GM12864 (cell line): ENCODE measurements around the gene SMAD2.

ENCODE experiments used
- DNase-seq: peaks from one replicate; pipeline ENCODE4 v3.0.0-alpha.2; 2011; ENCODE audit warnings: low read depth
- H3K4me3 ChIP-seq: 2 replicates; pipeline ENCODE4 v1.5.1; 2011; ENCODE audit warnings: mild to moderate bottlenecking, low read depth, low read length, control low read depth
- CTCF ChIP-seq: IDR thresholded peaks from 2 replicates; pipeline ENCODE4 v1.5.1; 2011; ENCODE audit warnings: low read depth, mild to moderate bottlenecking, moderate library complexity, low read length, control low read depth, inconsistent platforms; ENCODE audit errors: missing control alignments

The SMAD2 gene

GRCh38 chr18:47912343-47912742 lies 18.1 kb downstream of the SMAD2 start:
- no peak for TF ChIP-seq CTCF
- no peak for DNase-seq
- no peak overlapping the region for H3K4me3 ChIP-seq

GRCh38 chr18:47911877-47912276 lies 18.6 kb downstream of the SMAD2 start:
- DNase-seq, result no peak
- TF ChIP-seq CTCF, result no peak
- H3K4me3 ChIP-seq, result no peak overlapping the region

DNA sequence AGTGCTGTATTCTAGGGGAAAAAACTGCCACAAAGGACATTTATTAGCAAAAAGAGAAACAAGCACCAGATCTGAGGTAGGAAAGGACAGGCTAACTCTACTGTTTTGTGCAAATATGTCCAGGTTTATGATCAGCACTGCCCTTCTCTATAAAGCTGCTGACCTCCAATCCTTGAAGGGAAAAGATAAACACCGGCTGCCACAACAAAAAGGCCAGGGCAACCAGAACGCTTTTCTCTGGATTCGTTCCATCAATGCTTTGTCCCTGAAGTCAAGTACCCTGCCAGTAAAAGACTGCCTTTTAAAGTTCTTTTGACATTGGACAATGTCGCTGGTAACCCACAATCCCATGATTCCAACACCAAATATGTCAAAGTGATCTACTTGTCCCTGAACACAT lies 21.0 kb downstream of the SMAD2 start:
- DNase-seq, result no peak
- TF ChIP-seq CTCF, result no peak
- H3K4me3 ChIP-seq, result no peak overlapping the region

- no peak for DNase-seq
- TF ChIP-seq CTCF, result no peak
- no peak overlapping the region for H3K4me3 ChIP-seq
Observed at GRCh38 chr18:47908592-47908991, 21.9 kb downstream of the SMAD2 start.

DNA sequence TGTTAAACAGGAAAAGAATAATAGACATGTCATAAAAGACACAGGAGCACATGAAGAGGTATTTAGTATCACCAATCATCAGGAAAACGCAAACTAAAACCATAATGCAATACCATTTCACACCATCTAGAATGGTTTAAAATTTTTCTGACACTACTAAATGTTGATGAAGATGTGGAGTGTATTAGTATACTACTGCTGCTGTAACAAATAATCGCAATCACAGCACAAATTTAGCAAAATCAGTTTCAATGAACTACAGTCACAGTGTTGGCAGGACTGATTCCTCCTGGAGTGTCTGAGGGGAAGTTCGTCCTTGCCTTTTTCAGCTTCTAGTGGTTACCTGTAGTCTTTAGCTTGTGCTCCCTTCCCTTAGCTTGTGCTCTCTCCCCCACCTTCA lies 24.1 kb downstream of the SMAD2 start:
- no peak for TF ChIP-seq CTCF
- DNase-seq, result no peak
- H3K4me3 ChIP-seq, result no peak overlapping the region

DNA sequence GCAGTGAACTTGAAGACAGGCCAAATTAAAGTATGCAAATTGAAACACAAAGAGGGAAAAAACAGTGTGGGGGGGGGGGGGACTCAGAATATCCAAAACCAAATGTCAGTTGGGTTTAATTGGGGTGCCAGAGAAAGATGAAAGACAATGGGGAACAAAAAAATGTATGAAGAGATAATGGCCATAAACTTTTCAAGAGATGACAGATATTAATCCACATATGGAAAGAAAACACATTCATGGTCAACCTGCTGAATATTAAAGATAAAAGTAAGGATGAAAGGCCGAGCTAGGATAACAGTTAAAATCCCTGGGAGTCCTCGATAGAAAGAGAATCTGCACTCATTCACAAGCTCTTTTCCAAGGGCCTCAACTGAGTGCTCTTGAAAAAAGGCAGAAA lies 26.6 kb downstream of the SMAD2 start:
- TF ChIP-seq CTCF, result no peak
- DNase-seq, result no peak
- no peak overlapping the region for H3K4me3 ChIP-seq

DNA sequence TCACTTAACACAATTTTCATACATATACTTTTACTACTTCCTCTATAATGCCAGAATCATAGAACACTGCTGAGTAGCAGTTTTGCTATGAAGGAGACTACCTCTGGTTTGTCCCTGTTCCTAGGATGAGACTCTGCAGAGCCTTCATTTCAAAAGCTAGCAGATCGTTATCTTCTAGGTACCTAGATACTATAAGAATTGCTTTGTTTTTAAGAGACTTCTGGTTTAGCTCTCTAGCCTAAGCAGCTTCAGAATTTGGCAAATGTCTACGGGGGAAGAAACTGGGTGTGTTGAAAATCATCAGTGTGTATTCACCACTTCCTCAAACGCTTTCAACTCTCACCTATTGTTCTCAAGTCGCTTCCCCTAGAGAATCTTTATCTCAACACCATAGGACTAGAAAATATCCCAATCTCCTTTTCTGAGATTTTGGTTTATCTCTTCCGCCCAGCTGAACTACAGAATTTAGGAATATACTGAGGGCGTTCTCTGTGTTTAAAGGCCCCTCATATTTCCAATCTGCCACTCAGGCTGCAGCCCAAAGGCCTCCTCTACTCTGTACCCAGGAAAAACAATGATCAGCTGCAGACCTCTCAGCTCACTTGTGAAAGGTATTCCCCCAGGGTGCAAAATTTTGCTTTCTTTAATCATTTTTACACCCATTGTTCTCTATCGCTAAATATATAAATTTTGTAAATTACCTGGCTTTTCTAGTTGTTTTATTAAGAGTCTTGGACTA lies 28.7 kb downstream of the SMAD2 start:
- no peak for TF ChIP-seq CTCF
- peak overlapping the region; percentile 21; the same call in 1 of the 2 replicates for H3K4me3 ChIP-seq
- DNase-seq, result peak; percentile 51
